Activated naive CD4-positive, alpha-beta T cell (primary cell): ENCODE measurements around the gene EVX2.
A peak's percentile ranks its signal among the peaks of the same experiment; 100 is the strongest.

Experiments
- DNase-seq, 4 experiments: peaks; one replicate each; lab custom pipeline; 2025; lab: John Stamatoyannopoulos, UW

The EVX2 gene

DNA sequence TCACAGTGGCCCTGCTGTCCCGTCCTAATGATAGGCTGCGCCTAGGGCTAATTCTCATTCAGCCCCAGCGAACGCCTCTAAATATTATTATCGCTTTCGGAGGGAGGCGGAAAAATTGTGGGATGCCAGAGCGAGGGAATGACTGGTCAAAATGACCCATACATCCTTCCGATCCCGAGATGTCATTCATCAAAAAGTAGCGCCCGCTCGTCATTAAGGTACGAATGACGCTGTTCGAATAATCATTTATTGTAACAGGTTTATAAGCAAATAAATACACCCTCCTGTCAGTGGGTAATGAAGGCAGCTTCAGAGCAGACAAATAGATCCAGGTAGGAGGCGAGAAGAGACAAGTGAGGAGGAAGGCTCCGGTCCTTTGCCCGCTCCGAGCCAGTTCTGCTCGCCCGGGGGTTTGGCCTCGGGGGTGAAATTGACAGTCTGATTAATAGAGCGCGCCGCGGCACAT is at the start of gene EVX2:
TSS of gene EVX2 (minus strand) at position 167 of the 466 bp plus-strand sequence. CDS start 186 bp downstream, outside the sequence.
- DNase-seq = no peak

GRCh38 chr2:176133389-176133788 is 49.6 kb upstream of the EVX2 start:
- no peak for DNase-seq

DNA sequence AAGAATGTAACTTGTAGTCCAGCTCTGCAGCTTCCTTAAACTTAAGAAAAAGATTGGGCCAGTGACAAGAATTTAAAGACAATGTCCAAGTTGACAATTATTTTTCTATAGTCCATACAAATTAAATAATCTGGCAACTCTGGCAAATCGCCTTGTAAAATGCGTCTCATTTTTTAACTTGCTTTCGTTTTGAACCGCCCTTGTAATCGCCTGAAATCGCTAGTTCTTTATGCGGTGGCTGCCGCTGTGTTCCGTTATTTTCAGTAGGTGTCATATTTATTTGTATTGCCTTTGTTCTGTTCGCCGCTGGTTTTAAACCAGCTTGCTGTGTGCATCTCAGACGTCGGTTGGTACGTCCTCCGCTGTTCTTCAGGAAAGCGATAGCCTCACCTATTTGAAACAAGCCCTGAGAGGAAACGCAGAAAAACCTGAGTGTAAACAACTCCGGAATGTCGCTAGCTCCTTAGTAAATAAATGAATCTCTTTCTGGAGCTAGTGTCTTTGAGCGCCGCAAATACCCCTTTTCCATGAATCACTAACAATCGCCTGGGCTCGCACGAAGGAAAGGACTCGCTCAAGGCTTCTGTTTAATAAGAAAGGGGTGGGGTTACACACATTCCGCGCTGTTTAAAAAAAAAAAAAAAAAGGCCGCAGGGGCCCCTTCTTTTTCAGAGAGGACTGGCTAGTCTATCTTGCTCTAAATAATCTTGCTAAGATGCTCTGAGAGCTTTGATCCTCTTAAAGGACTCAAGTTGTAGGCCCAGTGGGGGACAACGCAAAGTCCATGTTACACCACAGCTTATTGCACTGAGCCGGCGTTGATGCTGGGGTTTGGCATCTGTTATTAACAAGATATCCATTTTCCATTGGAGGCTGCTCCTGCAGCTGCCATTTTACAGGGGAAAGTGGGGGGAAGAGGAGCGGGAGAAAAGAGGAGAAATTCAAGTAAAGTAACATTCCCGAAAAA is 48.7 kb upstream of the EVX2 start:
- DNase-seq = no peak

DNA sequence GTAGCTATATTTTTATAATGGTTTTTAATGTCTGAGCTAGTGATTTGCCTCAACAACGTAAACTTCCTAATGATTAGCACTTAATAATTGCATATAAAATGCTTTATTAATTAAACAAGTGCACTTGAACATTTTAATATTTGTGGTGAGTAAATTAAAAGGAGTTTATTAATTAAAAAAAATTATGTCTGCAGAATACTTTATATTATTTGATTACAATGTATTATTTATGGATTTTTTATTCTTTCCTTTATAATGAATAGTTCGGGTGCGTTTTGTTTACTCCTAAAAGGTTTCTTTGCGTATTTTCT is 48.0 kb upstream of the EVX2 start:
- no peak for DNase-seq

DNA sequence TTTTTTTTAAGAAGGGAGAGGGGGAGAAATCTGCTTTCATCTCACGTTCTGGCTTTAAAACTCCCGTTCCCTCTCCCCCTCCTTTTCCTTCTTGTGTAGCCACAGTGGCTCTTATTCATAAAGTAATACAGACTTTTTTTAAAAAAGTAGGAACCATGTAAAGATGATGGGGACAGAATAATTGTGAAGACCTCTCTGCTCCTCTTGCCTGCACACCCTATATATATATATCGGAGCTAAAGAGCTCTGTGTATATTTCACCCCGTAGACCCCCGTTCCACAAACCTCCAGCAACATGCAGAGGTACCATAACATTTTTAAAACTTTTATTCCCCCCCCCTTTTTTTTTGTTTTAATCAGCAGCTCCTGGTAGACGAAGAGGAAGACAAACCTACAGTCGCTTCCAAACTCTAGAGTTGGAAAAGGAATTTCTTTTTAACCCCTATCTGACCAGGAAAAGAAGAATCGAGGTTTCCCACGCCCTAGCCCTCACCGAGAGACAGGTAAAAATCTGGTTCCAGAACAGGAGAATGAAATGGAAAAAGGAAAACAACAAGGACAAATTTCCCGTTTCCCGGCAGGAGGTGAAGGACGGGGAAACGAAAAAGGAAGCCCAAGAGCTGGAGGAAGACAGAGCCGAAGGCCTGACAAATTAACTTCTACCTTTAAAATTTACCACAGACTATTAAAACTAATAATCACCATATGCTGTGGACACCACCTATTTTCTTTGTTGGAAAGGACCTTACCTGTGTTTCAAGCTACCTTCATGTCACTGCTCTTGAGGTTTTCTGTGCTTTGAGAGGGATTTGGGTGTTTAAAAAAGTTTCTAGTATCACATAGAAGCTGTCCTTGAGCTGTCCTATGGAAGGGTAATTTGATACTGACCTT is 47.4 kb upstream of the EVX2 start:
- no peak for DNase-seq

DNA sequence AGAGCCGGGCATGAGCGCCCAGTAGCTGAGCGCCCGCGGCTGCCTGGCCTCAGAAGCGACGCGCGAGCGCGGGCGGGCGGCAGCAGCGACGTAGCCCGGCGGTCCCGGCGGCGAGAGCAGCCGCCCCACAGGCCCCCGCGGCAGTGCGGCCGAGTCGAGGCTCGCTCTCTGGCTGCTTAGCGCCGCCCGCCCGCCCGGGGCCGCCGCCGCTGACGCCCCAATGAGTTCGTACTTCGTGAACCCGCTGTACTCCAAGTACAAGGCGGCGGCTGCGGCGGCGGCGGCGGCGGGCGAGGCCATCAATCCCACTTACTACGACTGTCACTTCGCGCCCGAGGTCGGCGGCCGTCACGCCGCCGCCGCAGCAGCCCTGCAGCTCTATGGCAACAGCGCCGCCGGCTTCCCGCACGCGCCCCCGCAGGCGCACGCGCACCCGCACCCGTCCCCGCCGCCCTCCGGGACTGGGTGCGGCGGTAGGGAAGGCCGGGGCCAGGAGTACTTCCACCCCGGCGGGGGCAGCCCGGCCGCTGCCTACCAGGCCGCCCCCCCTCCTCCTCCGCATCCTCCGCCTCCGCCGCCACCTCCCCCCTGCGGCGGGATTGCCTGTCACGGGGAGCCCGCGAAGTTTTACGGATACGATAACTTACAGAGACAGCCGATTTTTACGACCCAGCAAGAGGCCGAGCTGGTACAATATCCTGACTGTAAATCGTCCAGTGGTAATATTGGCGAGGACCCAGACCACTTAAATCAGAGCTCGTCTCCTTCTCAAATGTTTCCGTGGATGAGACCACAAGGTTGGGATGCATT is 46.6 kb upstream of the EVX2 start:
- DNase-seq = no peak

DNA sequence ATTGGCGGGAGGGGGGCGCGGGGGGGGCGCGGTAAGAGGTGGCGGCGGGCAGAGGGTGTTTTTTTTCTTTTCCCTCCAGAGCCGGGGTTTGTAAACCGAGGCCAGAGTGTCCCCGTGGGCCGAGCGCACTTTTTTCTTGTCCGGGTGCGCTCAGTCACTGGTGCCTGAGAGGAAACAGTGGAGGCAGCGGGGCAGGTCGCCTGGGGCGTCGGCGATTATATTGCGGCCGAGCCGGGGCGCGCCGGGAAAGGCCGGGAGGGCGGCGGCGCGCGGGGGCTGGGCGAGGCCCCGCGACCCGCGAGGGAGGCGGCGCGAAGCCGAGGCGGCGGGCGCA is 46.0 kb upstream of the EVX2 start:
- DNase-seq = no peak

DNA sequence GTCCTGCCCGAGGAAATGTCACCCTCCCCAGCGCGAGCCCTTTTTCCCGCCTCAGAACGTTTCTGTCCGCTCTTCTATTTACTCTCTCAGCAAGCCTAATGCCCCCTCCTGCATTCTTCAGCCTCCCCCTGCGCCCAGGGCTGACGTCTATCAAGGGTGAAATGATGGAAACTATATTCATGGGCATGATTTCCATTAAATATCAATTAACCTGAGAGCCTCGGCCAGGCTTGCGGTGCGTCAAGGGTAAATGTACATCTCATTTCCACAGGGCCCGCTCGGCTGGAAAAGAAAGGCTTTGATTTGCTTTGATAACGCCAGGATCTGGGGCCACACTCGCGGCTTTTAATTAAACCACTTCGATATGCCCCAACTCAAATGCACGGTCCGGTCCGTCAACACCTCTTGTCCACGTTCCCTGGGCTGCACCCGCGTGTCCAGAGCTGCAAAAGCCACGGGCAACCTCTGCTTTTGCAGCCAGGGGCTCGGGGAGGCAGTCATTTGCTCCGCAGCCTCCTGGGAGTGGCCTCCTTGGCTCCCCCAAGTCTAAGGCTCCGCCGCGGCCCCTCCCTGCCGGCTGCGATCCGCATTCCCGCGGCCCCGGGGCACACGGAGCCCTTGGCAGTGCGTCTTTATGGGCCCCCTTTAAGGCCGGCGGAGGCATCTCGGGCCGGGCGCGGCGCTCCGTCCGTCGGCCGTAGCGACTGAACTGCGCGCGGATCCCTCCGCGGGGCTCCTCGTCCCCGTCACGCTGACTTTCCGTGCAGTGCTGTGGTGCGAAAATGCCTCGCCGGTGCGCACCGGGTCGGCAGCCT is 45.4 kb upstream of the EVX2 start, which contains the start of gene HOXD8:
TSS of gene HOXD8 (plus strand) at position 724 of the 815 bp plus-strand sequence. CDS start 662 bp downstream, outside the sequence.
- DNase-seq = no peak

DNA sequence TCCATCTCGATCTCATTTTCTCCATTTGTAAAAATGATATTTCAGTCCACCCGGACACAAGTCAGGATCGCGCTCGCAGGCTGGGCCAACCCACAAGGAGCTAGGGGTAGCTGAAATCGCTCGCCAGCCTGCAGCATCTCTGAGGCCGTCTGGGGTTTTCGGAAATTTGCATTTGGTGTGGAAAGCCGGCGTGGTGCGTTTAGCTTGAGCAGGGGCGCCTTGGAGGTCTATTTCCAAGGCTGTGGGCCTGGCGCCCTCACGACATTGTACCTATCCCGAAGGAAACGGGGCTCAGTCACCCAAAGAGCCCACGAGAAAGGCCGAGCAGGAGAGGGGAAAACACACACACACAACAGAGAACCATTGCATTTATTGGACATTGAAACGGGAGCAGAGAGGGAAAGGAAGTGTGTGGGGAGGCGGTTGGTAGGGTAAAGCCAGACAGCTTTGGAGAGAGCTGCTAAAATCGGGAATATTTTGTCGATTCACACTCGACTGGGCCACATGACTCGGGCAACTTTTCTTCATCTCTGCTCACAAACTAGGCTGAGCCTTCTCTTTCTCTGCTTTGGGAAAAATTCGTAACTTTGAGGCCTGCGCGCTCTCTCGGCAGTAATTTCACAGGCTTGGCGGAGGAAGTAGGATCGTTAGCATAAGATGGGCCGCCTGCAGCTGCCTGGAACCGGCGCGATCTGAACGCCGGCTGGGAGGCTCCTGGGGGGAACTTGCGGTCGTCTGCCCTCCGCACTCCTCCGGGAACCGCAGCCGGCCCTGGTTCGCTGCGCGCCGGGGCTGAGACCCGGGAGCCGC is 44.6 kb upstream of the EVX2 start:
- DNase-seq = no peak

DNA sequence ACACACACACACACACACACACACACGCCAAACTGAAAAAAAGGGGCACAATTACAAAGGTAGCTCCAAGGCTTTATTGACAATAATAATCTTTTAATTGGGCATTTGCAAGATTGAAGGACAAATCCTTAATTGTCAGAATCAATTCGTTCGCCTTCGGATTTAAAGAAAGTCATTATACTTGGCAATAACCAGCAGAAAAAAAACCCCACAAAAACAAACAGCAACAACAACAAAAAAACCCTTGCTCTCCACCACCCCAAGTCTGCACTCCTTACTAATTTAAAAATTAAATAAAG is 44.0 kb upstream of the EVX2 start:
- no peak for DNase-seq

- DNase-seq = peak; percentile 28 to 56 (median 40)
Observed at GRCh38 chr2:176126929-176127773, 43.4 kb upstream of the EVX2 start.

DNA sequence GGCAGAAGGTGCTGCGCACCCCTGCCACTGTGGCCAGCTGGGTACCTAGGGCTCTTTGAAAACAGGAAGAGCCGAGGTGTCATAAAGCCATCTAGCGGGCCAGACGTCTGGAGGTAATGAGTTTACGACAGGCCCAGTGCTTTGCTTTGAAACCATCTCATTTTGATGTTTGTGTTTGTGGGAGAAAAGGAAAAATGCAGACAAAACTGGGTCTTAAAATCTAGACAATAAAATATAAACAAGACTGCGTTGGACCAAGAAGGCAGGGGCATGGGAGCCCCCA is 42.0 kb upstream of the EVX2 start:
- no peak for DNase-seq

- no peak for DNase-seq
Observed at GRCh38 chr2:176124947-176125771, 41.4 kb upstream of the EVX2 start.

- DNase-seq = no peak
Observed at GRCh38 chr2:176124110-176124946, 40.6 kb upstream of the EVX2 start.

- DNase-seq = no peak
Observed at GRCh38 chr2:176123411-176124109, 39.8 kb upstream of the EVX2 start.

- no peak for DNase-seq
Observed at GRCh38 chr2:176122683-176123410, 39.1 kb upstream of the EVX2 start, which contains the start of gene HOXD9. TSS of gene HOXD9 (plus strand) at chr2:176122719. CDS start at chr2:176122769, 50 bp downstream.
